AG10803 (cell line): ENCODE results near the gene TMEM117.

Experiments used
- DNase-seq: peaks from one replicate; pipeline ENCODE4 v3.0.0; 2010; ENCODE audit warnings: low read depth
- H3K4me3 ChIP-seq: 2 replicates; pipeline ENCODE4 v1.5.1; 2011; ENCODE audit warnings: mild to moderate bottlenecking, low read length, control low read depth
- CTCF ChIP-seq: conservative IDR thresholded peaks from 2 replicates; pipeline ENCODE4 v1.5.1; 2011; ENCODE audit warnings: mild to moderate bottlenecking, low read length, control low read depth, inconsistent platforms

The TMEM117 gene

GRCh38 chr12:44380861-44381260, 545.0 kb downstream of the TMEM117 start:
- no peak for TF ChIP-seq CTCF
- no peak for DNase-seq
- H3K4me3 ChIP-seq: no peak overlapping the region

GRCh38 chr12:44381341-44381740, 545.5 kb downstream of the TMEM117 start:
- H3K4me3 ChIP-seq: no peak overlapping the region
- DNase-seq: no peak
- no peak for TF ChIP-seq CTCF

GRCh38 chr12:44384136-44384535, 548.3 kb downstream of the TMEM117 start:
- no peak overlapping the region for H3K4me3 ChIP-seq
- no peak for DNase-seq
- no peak for TF ChIP-seq CTCF

- H3K4me3 ChIP-seq: no peak overlapping the region
- DNase-seq: peak; percentile 5
Observed at GRCh38 chr12:44385964-44386363, 550.1 kb downstream of the TMEM117 start.

GRCh38 chr12:44387581-44387980, 551.7 kb downstream of the TMEM117 start:
- DNase-seq: no peak
- TF ChIP-seq CTCF: no peak

More at GRCh38 chr12:44385964-44386363, 550.1 kb downstream of the TMEM117 start:
- no peak for TF ChIP-seq CTCF

GRCh38 chr12:44389038-44389437, 553.2 kb downstream of the TMEM117 start:
- no peak overlapping the region for H3K4me3 ChIP-seq
- no peak for TF ChIP-seq CTCF
- DNase-seq: no peak

More at GRCh38 chr12:44387581-44387980, 551.7 kb downstream of the TMEM117 start:
- no peak overlapping the region for H3K4me3 ChIP-seq

- no peak overlapping the region for H3K4me3 ChIP-seq
- DNase-seq: no peak
- no peak for TF ChIP-seq CTCF
Observed at GRCh38 chr12:44389896-44390295, 554.0 kb downstream of the TMEM117 start.
